Measurements from ENCODE around the gene AGR3. TPM values are rescaled to one million over a fixed set of nuclear protein-coding genes. Genes with fewer than 3 reads are reported as not detected.

The AGR3 gene
- total RNA-seq, 1 experiment from 2014 or later = not detected

DNA sequence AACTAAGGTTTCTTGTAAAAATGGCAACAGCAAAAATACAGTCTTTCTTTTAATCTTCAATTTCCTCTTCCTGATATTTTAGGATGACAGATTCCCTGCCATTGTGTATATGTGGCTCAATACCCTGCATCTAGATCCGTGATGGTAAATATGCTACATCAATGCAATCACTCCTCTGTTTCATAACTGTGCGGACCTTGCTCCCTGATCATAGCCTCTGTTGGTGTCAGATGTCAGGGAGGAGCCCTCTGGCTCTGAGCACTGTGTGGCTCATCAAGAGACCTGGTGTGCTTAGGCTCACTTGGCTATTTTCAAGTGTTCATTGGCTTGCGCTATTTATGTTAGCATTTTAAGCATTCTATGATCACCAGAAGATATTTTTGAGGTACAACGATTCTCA lies 33.0 kb upstream of the AGR3 start:
- Histone ChIP-seq H3K36me3 (no peaks in the 10 kb centered on the region), H3K27ac (peak overlapping the region; percentile 62), H3K9me3 (replicated peaks) (no peaks in the 10 kb centered on the region), H3K27me3 (replicated peaks) (no peaks in the 10 kb centered on the region), H3K4me1 (replicated peaks) (peaks cover 34% of the 10 kb centered on the region), H3K4me3 (no peak overlapping the region)
- DNase-seq (ENCODE audit: low read depth in 1 of 2, low spot score in 2 of 2) = no peak

DNA sequence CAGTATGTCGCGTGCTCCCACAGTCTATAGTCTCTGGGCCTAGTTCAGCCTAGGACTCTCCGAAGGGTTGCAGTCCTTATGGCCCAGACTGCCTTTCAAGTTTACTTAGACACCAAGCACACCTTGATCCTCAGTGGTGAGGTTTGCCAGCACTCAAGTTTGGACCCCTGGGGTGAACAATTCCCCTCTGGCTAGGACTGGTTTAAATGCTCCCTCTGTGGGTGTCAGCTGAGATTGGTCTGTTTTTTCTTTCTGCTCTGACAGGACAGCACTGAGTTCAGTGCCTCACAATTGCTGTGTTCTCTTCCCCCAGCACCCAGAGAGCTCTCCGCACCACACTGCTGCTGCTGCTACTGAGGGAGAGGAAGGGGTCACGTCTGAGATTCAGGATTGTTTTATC lies 31.9 kb upstream of the AGR3 start:
- Histone ChIP-seq H3K4me3 (no peak overlapping the region), H3K27ac (no peak overlapping the region), H3K36me3 (no peaks in the 10 kb centered on the region), H3K27me3 (replicated peaks) (no peaks in the 10 kb centered on the region), H3K4me1 (replicated peaks) (peaks cover 34% of the 10 kb centered on the region), H3K9me3 (replicated peaks) (no peaks in the 10 kb centered on the region)
- no peak for DNase-seq (ENCODE audit: low read depth in 1 of 2, low spot score in 2 of 2)

DNA sequence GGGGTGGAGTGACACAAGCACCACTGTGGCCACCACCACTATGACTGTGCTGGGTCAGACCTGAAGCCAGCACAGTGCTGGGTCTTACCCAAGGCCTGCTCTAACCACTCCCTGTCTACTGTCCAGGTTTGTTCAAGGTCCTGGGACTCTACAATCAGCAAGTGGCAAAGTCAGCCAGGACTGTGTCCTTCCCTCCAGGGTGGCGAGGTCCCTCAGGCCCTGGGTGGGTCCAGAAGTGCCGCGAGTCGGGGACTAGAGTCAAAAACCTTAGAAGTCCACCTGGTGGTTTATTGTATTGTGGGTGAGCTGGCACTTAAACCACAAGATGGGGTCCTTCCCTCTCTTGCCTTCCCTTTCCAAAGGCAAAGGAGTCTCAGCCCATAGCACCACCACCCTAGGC lies 30.8 kb upstream of the AGR3 start:
- no peak for DNase-seq (ENCODE audit: low read depth in 1 of 2, low spot score in 2 of 2)
- H3K4me3 ChIP-seq = no peak overlapping the region
- H3K4me1 ChIP-seq (replicated peaks) = peaks cover 31% of the 10 kb centered on the region

DNA sequence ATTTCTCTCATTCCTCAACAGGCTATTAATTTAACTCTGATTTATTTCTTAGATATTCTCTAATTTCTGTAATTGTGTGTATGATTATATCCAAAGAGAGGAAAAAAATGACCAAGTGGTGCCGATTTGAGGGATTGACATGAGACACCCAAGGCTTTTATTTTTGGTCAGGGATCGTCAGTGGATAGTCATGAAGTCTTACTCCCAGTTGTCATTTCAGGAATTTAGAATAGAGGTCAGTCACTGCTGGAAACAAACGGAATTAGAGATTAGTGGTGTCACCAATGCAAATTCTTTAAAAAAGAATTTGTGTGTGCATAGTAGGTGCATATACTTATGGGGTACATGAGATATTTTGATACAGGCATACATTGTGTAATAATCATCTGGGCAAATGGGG lies 26.8 kb upstream of the AGR3 start:
- no peaks in the 10 kb centered on the region for H3K9me3 ChIP-seq (replicated peaks)
- no peak for DNase-seq (ENCODE audit: low read depth in 1 of 2, low spot score in 2 of 2)
- no peak overlapping the region for H3K4me3 ChIP-seq
- H3K27ac ChIP-seq = no peak overlapping the region
- H3K36me3 ChIP-seq = no peaks in the 10 kb centered on the region
- peaks cover 25% of the 10 kb centered on the region for H3K4me1 ChIP-seq (replicated peaks)
- no peaks in the 10 kb centered on the region for H3K27me3 ChIP-seq (replicated peaks)

More for the DNA sequence above, 30.8 kb upstream of the AGR3 start:
- no peaks in the 10 kb centered on the region for H3K36me3 ChIP-seq
- H3K27me3 ChIP-seq (replicated peaks) = no peaks in the 10 kb centered on the region
- no peaks in the 10 kb centered on the region for H3K9me3 ChIP-seq (replicated peaks)
- no peak overlapping the region for H3K27ac ChIP-seq

DNA sequence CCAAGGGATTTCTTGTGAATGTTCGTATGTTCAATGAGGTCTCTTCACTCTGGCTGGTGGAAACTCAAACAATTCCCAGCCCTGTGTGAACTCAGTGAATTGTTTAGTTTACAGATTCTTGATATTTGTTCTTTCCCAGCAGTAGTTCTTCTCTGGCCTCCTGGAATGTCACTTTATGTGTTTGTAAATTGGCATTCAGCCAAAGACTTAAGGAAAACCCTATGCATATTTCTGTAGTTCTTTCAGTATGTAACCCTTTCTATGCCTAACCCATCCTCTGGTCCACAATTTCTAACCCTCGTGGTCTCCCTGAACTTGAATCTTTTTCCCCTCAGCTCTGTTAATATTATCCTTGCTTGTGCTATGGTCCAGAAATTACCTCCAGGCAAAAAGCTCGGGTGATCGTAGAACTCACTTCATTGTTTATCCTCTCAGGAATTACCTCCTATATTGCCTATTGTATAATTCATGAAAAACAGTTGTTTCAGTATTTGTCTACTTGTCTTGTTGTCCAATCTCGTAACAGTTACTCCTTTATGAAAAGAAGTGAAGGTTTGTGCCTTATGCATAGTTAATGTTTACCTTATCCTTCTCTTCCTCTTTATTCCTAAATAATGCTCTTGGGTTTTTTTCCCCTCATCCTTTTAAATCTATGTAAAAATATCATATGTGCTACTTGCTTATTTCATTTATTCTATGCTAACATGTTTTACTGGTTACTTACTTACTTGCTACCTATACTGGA lies 23.7 kb upstream of the AGR3 start:
- no peaks in the 10 kb centered on the region for H3K9me3 ChIP-seq (replicated peaks)
- H3K27me3 ChIP-seq (replicated peaks) = no peaks in the 10 kb centered on the region
- H3K27ac ChIP-seq = peak overlapping the region; percentile 74
- no peak overlapping the region for H3K4me3 ChIP-seq
- peaks cover 25% of the 10 kb centered on the region for H3K4me1 ChIP-seq (replicated peaks)
- peak; percentile 54 to 90 for DNase-seq (ENCODE audit: low read depth in 1 of 2, low spot score in 2 of 2)
- H3K36me3 ChIP-seq = no peaks in the 10 kb centered on the region

DNA sequence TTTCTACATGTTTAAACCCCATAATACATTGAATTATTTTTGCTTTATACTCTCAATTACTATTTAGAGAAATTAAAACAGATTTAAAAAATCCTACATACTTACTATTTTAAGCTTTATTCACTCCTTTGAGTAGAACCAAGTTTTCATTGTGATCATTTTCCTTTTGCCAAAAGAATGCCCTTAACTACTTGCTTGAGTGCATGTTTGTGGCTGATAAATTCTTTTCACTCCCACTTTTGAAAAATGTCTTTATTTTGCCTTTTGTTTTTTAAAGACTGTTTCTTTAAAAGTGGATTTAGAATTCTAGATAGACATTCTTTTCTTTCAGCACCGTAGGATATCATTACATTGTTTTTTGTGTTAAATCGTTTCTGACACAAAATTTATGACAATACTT lies 22.3 kb upstream of the AGR3 start:
- DNase-seq (ENCODE audit: low read depth in 1 of 2, low spot score in 2 of 2) = peak in 1 of 2 experiments; percentile 45
- Histone ChIP-seq H3K36me3 (no peaks in the 10 kb centered on the region), H3K4me1 (replicated peaks) (peaks cover 25% of the 10 kb centered on the region), H3K27me3 (replicated peaks) (no peaks in the 10 kb centered on the region), H3K27ac (peak overlapping the region; percentile 74), H3K9me3 (replicated peaks) (no peaks in the 10 kb centered on the region; the same call in 1 of the 2 replicates), H3K4me3 (no peak overlapping the region)

DNA sequence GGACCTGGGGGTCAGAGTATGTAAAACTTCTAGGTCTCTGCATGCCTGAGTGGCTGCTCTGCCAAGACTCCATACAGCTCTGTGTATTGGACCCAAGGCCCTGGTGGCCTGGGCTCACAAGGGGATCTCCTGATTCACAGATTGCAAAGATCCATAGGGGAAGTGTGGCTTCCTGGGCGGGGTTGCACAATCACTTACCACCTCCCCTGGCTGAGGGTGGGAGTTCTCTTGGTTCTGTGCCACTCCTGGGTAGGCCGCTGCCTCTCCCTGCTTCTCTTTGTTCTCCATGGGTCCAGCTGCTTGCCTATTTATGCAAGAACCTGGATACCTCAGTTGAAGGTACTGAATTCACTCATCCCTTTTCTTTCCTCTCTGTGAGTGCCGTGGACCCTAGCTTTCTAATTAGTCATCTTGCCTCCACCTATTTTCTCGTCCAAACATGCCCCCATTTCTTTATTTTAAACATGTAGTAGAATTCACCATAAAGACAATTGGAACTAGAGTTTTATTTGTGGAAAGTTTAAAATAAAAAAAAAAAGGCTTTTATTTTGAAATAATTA lies 18.5 kb upstream of the AGR3 start:
- Histone ChIP-seq H3K27ac (no peak overlapping the region), H3K27me3 (replicated peaks) (no peaks in the 10 kb centered on the region), H3K9me3 (replicated peaks) (peaks cover 3% of the 10 kb centered on the region; the same call in 1 of the 2 replicates), H3K36me3 (no peaks in the 10 kb centered on the region), H3K4me1 (replicated peaks) (peaks cover 12% of the 10 kb centered on the region), H3K4me3 (no peak overlapping the region)
- DNase-seq (ENCODE audit: low read depth in 1 of 2, low spot score in 2 of 2) = no peak

DNA sequence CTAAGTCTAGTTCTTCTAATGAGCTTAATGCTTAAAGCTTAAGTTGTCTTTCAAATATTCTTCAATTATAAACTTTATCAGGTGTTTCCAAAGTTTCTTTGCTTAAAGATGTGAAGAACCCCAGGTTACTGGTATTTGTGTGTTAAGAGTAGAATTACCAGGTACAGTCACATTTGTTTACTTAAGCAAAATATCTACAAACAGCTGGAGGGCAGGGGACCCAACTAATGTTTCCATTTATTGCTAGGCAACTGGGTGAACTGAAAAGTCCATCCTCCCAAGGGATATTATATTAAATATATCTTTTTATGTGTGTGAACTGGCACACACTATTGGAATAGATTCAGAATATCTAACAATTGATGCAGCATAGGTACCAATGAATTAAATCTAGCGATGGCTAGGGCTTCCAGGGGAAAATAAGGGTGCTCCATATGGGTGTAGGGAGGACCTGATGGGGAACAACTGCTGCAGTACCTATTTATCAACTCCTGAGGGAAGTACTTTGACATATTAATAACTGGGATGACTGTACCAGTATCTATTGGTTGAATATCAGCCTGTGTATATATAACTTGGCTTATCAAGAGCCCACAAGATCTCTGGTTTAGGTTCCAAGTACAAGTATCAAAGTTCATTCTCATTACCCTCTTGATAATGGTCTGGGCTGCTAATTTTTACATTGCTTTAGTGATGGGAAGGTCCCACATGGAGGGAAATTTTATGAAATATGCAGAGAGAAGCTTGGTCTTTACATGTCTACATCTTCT lies 10.3 kb upstream of the AGR3 start:
- no peak for DNase-seq (ENCODE audit: low read depth in 1 of 2, low spot score in 2 of 2)
- Histone ChIP-seq H3K9me3 (replicated peaks) (no peaks in the 10 kb centered on the region), H3K27ac (no peak overlapping the region), H3K27me3 (replicated peaks) (no peaks in the 10 kb centered on the region), H3K4me1 (replicated peaks) (no peaks in the 10 kb centered on the region), H3K36me3 (no peaks in the 10 kb centered on the region), H3K4me3 (no peak overlapping the region)

DNA sequence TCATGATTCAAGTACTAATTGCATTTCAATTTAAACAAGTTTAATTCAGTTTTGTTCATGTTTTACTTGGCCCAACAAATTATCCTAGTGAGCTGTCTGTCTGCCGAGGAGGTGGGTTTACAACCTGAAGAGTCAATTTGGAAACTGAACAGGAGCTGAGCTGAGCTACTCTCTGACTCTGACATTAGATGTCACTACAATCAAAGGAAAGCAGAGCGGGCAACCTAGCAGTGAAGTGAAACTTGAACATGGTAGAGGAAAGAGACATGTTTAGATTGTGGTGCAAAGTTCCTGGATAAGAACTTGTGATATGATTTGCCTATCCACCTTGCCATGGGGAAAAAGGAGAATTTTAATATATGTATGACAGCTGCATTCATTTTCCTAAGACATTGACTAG lies 9.6 kb upstream of the AGR3 start:
- DNase-seq (ENCODE audit: low read depth in 1 of 2, low spot score in 2 of 2) = peak in 1 of 2 experiments; percentile 46
- Histone ChIP-seq H3K27ac (no peak overlapping the region), H3K36me3 (no peaks in the 10 kb centered on the region), H3K27me3 (replicated peaks) (no peaks in the 10 kb centered on the region), H3K4me1 (replicated peaks) (no peaks in the 10 kb centered on the region), H3K4me3 (no peak overlapping the region), H3K9me3 (replicated peaks) (no peaks in the 10 kb centered on the region)

DNA sequence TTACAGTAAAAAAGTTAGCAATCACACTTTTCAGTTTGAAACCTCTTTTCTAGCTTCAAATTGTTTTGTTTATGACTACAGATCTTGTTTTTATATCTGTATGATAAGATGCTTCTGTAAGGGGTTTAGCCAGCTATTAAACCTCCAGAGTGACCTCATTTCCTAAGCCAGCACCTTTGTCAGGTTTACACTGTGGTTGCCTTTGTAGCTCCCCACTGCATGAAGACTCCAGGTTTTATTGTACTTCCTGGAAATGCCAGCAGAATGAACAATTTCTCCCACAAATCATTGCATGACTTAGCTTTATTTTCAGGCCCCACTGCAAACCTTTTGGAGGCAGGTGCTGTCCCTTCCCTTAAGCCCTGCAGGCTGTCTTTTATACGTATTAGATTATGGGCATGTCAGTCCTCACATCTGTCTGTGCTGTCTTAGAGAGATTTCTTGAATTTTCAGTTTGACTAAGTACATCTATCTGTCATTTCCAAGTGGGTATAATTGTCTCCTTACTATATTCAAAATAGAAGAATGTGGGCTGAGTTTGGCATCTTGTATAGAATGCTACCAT lies 8.2 kb upstream of the AGR3 start:
- no peak overlapping the region for H3K4me3 ChIP-seq
- H3K4me1 ChIP-seq (replicated peaks) = no peaks in the 10 kb centered on the region
- H3K27me3 ChIP-seq (replicated peaks) = no peaks in the 10 kb centered on the region
- no peak for DNase-seq (ENCODE audit: low read depth in 1 of 2, low spot score in 2 of 2)
- no peak overlapping the region for H3K27ac ChIP-seq
- no peaks in the 10 kb centered on the region for H3K36me3 ChIP-seq
- H3K9me3 ChIP-seq (replicated peaks) = no peaks in the 10 kb centered on the region

DNA sequence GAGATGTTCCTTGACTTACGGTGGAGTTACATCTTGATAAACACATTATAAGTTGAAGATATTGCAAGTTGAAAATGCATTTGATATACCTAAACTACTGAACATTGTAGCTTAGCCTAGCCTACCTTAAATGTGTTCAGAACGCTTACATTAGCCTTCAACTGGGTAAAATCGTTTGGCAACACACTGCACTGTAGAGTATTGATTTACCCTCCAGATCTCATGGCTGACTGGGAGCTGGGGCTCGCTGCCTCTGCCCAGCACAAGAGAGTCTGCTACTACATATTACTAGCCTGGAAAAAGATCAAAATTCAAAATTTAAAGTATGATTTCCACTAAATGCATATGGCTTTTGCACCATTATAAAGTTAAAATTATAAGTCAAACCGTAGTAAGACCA lies 7.5 kb upstream of the AGR3 start:
- Histone ChIP-seq H3K27ac (no peak overlapping the region), H3K4me3 (no peak overlapping the region), H3K36me3 (no peaks in the 10 kb centered on the region), H3K4me1 (replicated peaks) (no peaks in the 10 kb centered on the region), H3K9me3 (replicated peaks) (no peaks in the 10 kb centered on the region), H3K27me3 (replicated peaks) (no peaks in the 10 kb centered on the region)
- DNase-seq (ENCODE audit: low read depth in 1 of 2, low spot score in 2 of 2) = no peak

DNA sequence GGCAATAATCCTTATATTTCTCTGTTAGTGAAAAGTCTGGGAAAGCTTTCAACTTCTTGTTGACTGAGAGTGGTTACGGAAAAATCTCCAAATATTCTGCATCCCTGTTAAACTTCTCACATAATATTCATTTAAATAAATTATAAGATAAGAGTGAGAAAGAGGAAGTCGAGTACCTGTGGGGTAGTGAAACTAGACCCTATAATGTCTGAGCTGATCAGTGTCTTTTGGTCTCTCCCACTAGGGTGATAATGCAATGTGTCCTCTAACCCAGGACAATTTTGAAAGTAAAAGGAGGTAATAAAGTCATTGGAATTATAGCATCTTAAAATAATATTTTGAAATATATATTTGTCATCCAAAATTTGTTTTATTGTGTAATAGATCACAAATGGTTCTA lies 2.1 kb upstream of the AGR3 start:
- no peak overlapping the region for H3K4me3 ChIP-seq
- H3K4me1 ChIP-seq (replicated peaks) = no peaks in the 10 kb centered on the region
- no peaks in the 10 kb centered on the region for H3K27me3 ChIP-seq (replicated peaks)
- no peak for DNase-seq (ENCODE audit: low read depth in 1 of 2, low spot score in 2 of 2)
- H3K36me3 ChIP-seq = no peaks in the 10 kb centered on the region
- H3K27ac ChIP-seq = no peak overlapping the region
- H3K9me3 ChIP-seq (replicated peaks) = no peaks in the 10 kb centered on the region; the same call in 1 of the 2 replicates

DNA sequence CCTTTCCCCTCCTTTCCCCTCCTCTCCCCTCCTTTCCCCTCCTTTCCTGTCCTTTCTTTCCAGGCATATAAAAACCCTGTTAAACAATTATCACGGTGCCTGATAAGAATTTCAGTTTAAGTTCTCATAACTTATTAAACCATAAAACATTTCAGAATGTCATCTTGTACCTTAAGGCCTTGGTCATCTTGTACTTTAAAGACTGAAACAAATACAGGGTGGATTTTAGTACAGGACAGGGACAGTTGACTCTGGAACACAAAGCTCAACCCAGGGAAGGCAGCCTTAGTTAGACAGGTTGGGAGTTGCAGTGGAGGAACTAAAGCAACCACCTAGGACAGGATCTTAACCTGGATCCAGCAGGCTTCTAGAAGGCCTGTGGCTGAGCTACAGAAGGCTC lies 1.2 kb downstream of the AGR3 start:
- Histone ChIP-seq H3K36me3 (no peaks in the 10 kb centered on the region), H3K27me3 (replicated peaks) (no peaks in the 10 kb centered on the region), H3K4me1 (replicated peaks) (no peaks in the 10 kb centered on the region), H3K9me3 (replicated peaks) (no peaks in the 10 kb centered on the region; the same call in 1 of the 2 replicates), H3K27ac (no peak overlapping the region), H3K4me3 (no peak overlapping the region)
- no peak for DNase-seq (ENCODE audit: low read depth in 1 of 2, low spot score in 2 of 2)

DNA sequence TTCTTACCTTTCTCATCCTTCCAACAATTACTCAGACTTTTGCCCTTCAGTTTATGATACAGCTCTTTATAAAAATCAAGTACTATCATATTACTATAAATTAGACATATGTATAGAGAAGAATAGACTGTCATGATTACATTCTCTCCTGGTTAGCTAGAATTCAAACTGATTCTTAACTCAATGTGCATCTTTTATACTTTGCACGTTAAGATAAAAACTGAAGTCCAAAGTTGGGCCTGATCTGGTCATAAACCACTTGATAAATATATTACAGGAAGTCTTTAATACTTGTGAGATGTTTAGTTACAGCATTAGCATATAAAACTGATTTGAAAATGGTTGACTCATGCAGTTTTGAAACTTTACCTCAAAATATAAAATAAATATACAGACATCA lies 2.6 kb downstream of the AGR3 start:
- no peak overlapping the region for H3K4me3 ChIP-seq
- H3K9me3 ChIP-seq (replicated peaks) = no peaks in the 10 kb centered on the region; the same call in 1 of the 2 replicates
- no peak for DNase-seq (ENCODE audit: low read depth in 1 of 2, low spot score in 2 of 2)
- H3K27ac ChIP-seq = no peak overlapping the region
- H3K4me1 ChIP-seq (replicated peaks) = no peaks in the 10 kb centered on the region
- no peaks in the 10 kb centered on the region for H3K27me3 ChIP-seq (replicated peaks)
- no peaks in the 10 kb centered on the region for H3K36me3 ChIP-seq

Data from SJSA1 (cell line).